K562 (cell line): Measurements from ENCODE around the gene ACP4. TPM values are rescaled to one million over a fixed set of nuclear protein-coding genes. Genes with fewer than 3 reads are reported as not detected.
A peak's percentile ranks its signal among the peaks of the same experiment; 100 is the strongest.

ENCODE experiments used
- CBFA2T3 ChIP-seq: fragments of 450-650 bp; IDR thresholded peaks from 2 replicates; pipeline ENCODE4 v1.6.1; 2017
- ETV1 ChIP-seq: fragments of 450-650 bp; conservative IDR thresholded peaks from 2 replicates; pipeline ENCODE4 v1.6.1; 2016; ENCODE audit warnings: missing genetic modification characterization, control low read depth, low read depth, missing compliant biosample characterization
- KAT7 ChIP-seq: sonication (generic); formaldehyde crosslinking; IDR thresholded peaks from 2 replicates; pipeline ENCODE4 v1.8.0; 2022; ENCODE audit warnings: missing genetic modification reagents, mild to moderate bottlenecking, borderline replicate concordance
- KLF1 ChIP-seq: fragments of 450-650 bp; IDR thresholded peaks from 2 replicates; pipeline ENCODE4 v1.6.1; 2016; ENCODE audit warnings: missing genetic modification characterization, missing compliant biosample characterization
- L3MBTL2 ChIP-seq: fragments of 450-650 bp; IDR thresholded peaks from 2 replicates; pipeline ENCODE4 v1.6.1; 2016; ENCODE audit warnings: mild to moderate bottlenecking, moderate library complexity
- MYC ChIP-seq, 2 experiments: fragments of 250-450 bp in 1 of 2; sonication (Bioruptor Pico) in 1 of 2; IDR thresholded peaks; 2 replicates each; pipeline versions ENCODE4 v1.5.1 to v1.6.1; 2012 to 2021; ENCODE audit warnings: low read depth in 2 of 2, borderline replicate concordance in 1 of 2, improper control_type of control experiment in 1 of 2, low read length in 1 of 2, mild to moderate bottlenecking in 1 of 2, moderate library complexity in 1 of 2
- ZFPM2 ChIP-seq: fragments of 250-450 bp; sonication (Bioruptor Pico); IDR thresholded peaks from 2 replicates; pipeline ENCODE4 v1.5.1; 2022; ENCODE audit warnings: mild to moderate bottlenecking
- polyA plus RNA-seq, 8 experiments: library from polyadenylated mRNA; depleted of rRNA in 4 of 8; stranded (reverse) in 5 of 8; unstranded in 3 of 8; fragments of >200 nt; fragmentation: Nextera tagmentation in 2 of 8; fragmentation: Illumina TruSeq in 1 of 8; extraction: Ambion mirVana in 2 of 8; extraction: Trizol in 1 of 8; gene quantifications; 2 replicates each; pipeline versions ENCODE4 v1.2.1 to v1.2.3, GENCODE V29; 2011 to 2014; ENCODE audit warnings: inconsistent platforms in 1 of 8, missing spikeins in 1 of 8
- total RNA-seq, 7 experiments: library from RNA; depleted of rRNA in 6 of 7; stranded (reverse); fragments of >200 nt in 6 of 7; fragmentation: Illumina TruSeq in 2 of 7; extraction: Trizol in 2 of 7; gene quantifications; 2 replicates each; pipeline versions ENCODE4 v1.2.1 to v1.2.3, GENCODE V29; 2011 to 2021; ENCODE audit warnings: low replicate concordance in 1 of 7
- TF ChIP-seq, protein P1 (sequence below): sonication (generic); formaldehyde crosslinking; IDR thresholded peaks from 2 replicates; pipeline ENCODE4 v1.8.1; 2023; ENCODE audit warnings: mild to moderate bottlenecking, missing genetic modification reagents
- TF ChIP-seq, protein P2 (sequence below): fragments of 250-450 bp; sonication (Bioruptor Pico); IDR thresholded peaks from 2 replicates; pipeline ENCODE4 v1.5.0; 2021
- TF ChIP-seq, protein P3 (sequence below): fragments of 450-650 bp; IDR thresholded peaks from 2 replicates; pipeline ENCODE4 v1.6.1; 2017; ENCODE audit warnings: antibody characterized with exemption, mild to moderate bottlenecking

The ACP4 gene
- total and polyA plus RNA-seq, 9 of the 15 experiments (the other 6 are each of a cell fraction or from before 2014, with no cell fraction given) = not detected

DNA sequence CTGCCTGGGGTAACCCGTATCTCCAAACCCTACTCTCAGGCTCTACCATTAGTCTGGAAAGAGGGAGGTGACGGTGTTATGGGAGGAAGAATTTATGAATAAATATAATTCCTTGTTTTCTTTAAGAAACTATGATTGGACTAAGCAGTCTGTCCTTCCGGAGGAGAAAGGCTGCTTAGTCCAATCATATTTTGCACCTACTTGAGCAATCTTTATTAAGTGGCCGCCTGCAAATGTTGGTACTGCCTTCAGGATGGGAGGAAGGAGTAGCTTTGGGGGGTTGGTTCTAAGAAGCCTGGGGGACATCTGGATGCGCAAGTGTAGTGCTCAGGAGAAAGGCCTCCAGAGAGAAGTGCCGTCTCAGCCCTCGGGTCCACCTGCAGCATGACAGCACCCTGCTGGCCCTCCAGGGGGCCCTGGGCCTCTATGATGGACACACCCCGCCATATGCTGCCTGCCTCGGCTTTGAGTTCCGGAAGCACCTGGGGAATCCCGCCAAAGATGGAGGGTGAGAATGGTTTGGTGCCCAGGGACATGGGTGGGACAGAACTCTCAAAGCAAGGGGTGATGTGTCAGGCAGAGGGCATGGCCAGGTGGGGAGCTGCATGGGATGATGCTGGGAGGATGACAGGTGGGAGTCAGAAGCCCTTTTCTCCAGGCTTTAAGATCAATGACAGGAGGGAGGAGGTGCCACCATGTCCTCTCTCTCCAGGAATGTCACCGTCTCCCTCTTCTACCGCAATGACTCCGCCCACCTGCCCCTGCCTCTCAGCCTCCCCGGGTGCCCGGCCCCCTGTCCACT is 4.1 kb downstream of the ACP4 start (continued):
- TF ChIP-seq KAT7 (CRISPR knock-in tag) = 0 out of 2 replicates have a peak, but pooled peaks have one; percentile 81
- TF ChIP-seq MYC (IDR thresholded peaks at IDR 0.05; ENCODE audit: low read depth, low read length) = peak; percentile 70
- no peak for TF ChIP-seq MYC (CRISPR knock-in tag; IDR thresholded peaks at IDR 0.05; ENCODE audit: borderline replicate concordance, low read depth)
- peak; percentile 42; the same call in 1 of the 2 replicates for TF ChIP-seq KLF1 (tag)
- TF ChIP-seq ETV1 (tag) = peak; percentile 69
- TF ChIP-seq L3MBTL2 = peak; percentile 85
- 0 out of 2 replicates have a peak, but pooled peaks have one; percentile 16 for TF ChIP-seq ZFPM2 (CRISPR knock-in tag)
- 0 out of 2 replicates have a peak, but pooled peaks have one; percentile 11 for TF ChIP-seq CBFA2T3
- TF ChIP-seq, protein P1, sequence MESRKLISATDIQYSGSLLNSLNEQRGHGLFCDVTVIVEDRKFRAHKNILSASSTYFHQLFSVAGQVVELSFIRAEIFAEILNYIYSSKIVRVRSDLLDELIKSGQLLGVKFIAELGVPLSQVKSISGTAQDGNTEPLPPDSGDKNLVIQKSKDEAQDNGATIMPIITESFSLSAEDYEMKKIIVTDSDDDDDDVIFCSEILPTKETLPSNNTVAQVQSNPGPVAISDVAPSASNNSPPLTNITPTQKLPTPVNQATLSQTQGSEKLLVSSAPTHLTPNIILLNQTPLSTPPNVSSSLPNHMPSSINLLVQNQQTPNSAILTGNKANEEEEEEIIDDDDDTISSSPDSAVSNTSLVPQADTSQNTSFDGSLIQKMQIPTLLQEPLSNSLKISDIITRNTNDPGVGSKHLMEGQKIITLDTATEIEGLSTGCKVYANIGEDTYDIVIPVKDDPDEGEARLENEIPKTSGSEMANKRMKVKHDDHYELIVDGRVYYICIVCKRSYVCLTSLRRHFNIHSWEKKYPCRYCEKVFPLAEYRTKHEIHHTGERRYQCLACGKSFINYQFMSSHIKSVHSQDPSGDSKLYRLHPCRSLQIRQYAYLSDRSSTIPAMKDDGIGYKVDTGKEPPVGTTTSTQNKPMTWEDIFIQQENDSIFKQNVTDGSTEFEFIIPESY (CRISPR knock-in tag) = peak; percentile 17; the same call in 1 of the 2 replicates
- TF ChIP-seq, protein P2, sequence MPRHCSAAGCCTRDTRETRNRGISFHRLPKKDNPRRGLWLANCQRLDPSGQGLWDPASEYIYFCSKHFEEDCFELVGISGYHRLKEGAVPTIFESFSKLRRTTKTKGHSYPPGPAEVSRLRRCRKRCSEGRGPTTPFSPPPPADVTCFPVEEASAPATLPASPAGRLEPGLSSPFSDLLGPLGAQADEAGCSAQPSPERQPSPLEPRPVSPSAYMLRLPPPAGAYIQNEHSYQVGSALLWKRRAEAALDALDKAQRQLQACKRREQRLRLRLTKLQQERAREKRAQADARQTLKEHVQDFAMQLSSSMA (CRISPR knock-in tag) = no peak; the same call in 1 of the 2 replicates
- TF ChIP-seq, protein P3, sequence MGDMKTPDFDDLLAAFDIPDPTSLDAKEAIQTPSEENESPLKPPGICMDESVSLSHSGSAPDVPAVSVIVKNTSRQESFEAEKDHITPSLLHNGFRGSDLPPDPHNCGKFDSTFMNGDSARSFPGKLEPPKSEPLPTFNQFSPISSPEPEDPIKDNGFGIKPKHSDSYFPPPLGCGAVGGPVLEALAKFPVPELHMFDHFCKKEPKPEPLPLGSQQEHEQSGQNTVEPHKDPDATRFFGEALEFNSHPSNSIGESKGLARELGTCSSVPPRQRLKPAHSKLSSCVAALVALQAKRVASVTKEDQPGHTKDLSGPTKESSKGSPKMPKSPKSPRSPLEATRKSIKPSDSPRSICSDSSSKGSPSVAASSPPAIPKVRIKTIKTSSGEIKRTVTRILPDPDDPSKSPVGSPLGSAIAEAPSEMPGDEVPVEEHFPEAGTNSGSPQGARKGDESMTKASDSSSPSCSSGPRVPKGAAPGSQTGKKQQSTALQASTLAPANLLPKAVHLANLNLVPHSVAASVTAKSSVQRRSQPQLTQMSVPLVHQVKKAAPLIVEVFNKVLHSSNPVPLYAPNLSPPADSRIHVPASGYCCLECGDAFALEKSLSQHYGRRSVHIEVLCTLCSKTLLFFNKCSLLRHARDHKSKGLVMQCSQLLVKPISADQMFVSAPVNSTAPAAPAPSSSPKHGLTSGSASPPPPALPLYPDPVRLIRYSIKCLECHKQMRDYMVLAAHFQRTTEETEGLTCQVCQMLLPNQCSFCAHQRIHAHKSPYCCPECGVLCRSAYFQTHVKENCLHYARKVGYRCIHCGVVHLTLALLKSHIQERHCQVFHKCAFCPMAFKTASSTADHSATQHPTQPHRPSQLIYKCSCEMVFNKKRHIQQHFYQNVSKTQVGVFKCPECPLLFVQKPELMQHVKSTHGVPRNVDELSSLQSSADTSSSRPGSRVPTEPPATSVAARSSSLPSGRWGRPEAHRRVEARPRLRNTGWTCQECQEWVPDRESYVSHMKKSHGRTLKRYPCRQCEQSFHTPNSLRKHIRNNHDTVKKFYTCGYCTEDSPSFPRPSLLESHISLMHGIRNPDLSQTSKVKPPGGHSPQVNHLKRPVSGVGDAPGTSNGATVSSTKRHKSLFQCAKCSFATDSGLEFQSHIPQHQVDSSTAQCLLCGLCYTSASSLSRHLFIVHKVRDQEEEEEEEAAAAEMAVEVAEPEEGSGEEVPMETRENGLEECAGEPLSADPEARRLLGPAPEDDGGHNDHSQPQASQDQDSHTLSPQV = 0 out of 2 replicates have a peak, but pooled peaks have one; percentile 22
